ENCODE data around the gene FER. TPM values are rescaled to one million over a fixed set of nuclear protein-coding genes. Genes with fewer than 3 reads are reported as not detected.

The FER gene
- total and polyA plus RNA-seq, 2 of the 8 experiments (the other 6 are each of a cell fraction or from before 2014, with no cell fraction given), result 1.3 to 15.8 TPM

DNA sequence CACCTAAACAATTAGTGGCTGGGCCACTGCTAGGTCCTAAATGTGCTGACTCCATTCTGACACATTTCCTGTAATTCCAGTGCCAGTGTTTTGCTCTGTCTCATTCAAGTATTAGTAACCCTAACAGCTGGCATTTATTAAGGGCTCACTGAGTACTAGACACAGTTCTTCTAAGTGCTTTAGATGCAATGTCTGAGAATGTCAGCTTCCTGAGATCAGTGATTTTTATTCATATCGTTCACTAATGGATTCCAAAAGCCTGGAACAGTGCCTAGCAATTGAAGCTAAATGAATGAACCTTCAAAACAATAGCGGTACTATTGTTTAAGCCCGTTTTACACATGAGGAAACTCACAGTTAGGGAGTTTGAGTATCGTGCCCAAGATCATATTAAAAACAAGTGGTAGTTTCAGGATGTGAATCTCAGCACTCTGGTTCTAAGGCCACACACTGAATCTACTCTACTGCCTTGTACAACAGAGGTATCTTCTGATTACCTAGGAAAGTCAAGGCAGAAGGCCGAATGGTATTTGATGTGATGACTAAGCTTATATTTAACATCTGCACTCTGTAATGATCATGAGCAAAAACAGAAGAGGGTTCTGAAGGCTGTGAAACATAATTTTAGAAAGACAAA, 358.1 kb downstream of the FER start:
- H2BK5ac ChIP-seq (ENCODE audit: low read depth, low read length), result no peak overlapping the region
- H3K4me3 ChIP-seq (ENCODE audit: extremely low read depth in 1 of 4, insufficient read depth in 2 of 4, low read depth in 3 of 4, low read length in 4 of 4), result no peak overlapping the region
- no peak overlapping the region for H3K56ac ChIP-seq (replicated peaks; ENCODE audit: insufficient read length, low read depth, low read length)
- H3K4ac ChIP-seq (replicated peaks; ENCODE audit: insufficient read length, low read depth, low read length), result no peak overlapping the region
- H4K8ac ChIP-seq (ENCODE audit: extremely low read depth, insufficient read depth, low read length), result no peak overlapping the region
- H3K23me2 ChIP-seq (ENCODE audit: low read depth, low read length), result no peaks in the 10 kb centered on the region
- H2BK20ac ChIP-seq (ENCODE audit: low read length), result no peak overlapping the region
- H3K18ac ChIP-seq (ENCODE audit: extremely low read depth, low read length), result no peak overlapping the region
- no peak overlapping the region for H3K4me2 ChIP-seq (ENCODE audit: insufficient read depth in 1 of 2, low read depth in 2 of 2, low read length in 2 of 2)
- H2BK12ac ChIP-seq (ENCODE audit: low read depth, low read length), result no peak overlapping the region
- H3K14ac ChIP-seq (ENCODE audit: insufficient read length), result no peak overlapping the region
- H3K27ac ChIP-seq (ENCODE audit: low read depth, low read length), result no peak overlapping the region
- no peaks in the 10 kb centered on the region for H3K27me3 ChIP-seq (replicated peaks in 1 of 4; ENCODE audit: control insufficient read depth in 3 of 4, extremely low read depth in 1 of 4, insufficient read depth in 3 of 4, low read length in 3 of 4)
- POLR2A ChIA-PET (ENCODE audit: partially characterized antibody), result no interaction called here
- H2AK5ac ChIP-seq (ENCODE audit: low read depth, low read length), result no peak overlapping the region
- H3K79me2 ChIP-seq (ENCODE audit: control insufficient read depth in 1 of 2, insufficient read depth in 2 of 2, low read length in 2 of 2), result no peaks in the 10 kb centered on the region
- H3K4me1 ChIP-seq (replicated peaks in 1 of 4; ENCODE audit: control insufficient read depth in 3 of 4, insufficient read depth in 4 of 4, low read length in 3 of 4), result no peaks in the 10 kb centered on the region; a peak in 1 of 7 replicates
- no peak overlapping the region for H2AFZ ChIP-seq (ENCODE audit: low read length)
- TF ChIP-seq KDM5A (IDR thresholded peaks at IDR 0.05; ENCODE audit: low read length) (no peak), CEBPB (IDR thresholded peaks at IDR 0.05; ENCODE audit: low read depth, low read length) (no peak), NRF1 (IDR thresholded peaks at IDR 0.05; ENCODE audit: low read depth, low read length) (no peak), GTF2F1 (IDR thresholded peaks at IDR 0.05; ENCODE audit: borderline replicate concordance, low read depth, low read length) (no peak), SP1 (IDR thresholded peaks at IDR 0.05; ENCODE audit: low read depth, low read length) (no peak), BRCA1 (IDR thresholded peaks at IDR 0.05; ENCODE audit: low read depth, low read length) (no peak), FOSL1 (IDR thresholded peaks at IDR 0.05; ENCODE audit: insufficient read depth, low read depth, low read length) (no peak)
- TF ChIP-seq, protein P1, sequence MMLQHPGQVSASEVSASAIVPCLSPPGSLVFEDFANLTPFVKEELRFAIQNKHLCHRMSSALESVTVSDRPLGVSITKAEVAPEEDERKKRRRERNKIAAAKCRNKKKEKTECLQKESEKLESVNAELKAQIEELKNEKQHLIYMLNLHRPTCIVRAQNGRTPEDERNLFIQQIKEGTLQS (IDR thresholded peaks at IDR 0.05; ENCODE audit: insufficient read depth, low read depth, low read length), result no peak
- H3K23ac ChIP-seq (ENCODE audit: insufficient read length), result no peak overlapping the region
- H3K36me3 ChIP-seq (ENCODE audit: control insufficient read depth in 2 of 4, insufficient read depth in 4 of 4, low read length in 3 of 4), result no peaks in the 10 kb centered on the region
- no peak overlapping the region for H2BK15ac ChIP-seq (ENCODE audit: low read length)
- FAIRE-seq (no peak), DNase-seq (ENCODE audit: low read depth in 1 of 2, low spot score in 2 of 2) (no peak)
- no peak overlapping the region for H2BK120ac ChIP-seq (replicated peaks; ENCODE audit: low read depth, low read length)
- no peaks in the 10 kb centered on the region for H4K20me1 ChIP-seq (replicated peaks in 1 of 2; ENCODE audit: control insufficient read depth in 1 of 2, insufficient read depth in 2 of 2, low read length in 2 of 2)
- no peak overlapping the region for H3K9ac ChIP-seq (replicated peaks in 1 of 4; ENCODE audit: extremely low read depth in 1 of 4, low read depth in 3 of 4, low read length in 3 of 4)
- no peak overlapping the region for H4K91ac ChIP-seq (replicated peaks; ENCODE audit: insufficient read length, low read length)
- no peak overlapping the region for H4K5ac ChIP-seq (ENCODE audit: insufficient read length, low read depth, low read length)
- no peaks in the 10 kb centered on the region for H3K9me3 ChIP-seq (ENCODE audit: insufficient read depth in 2 of 2, low read depth in 1 of 2, low read length in 1 of 2)
- WGBS, 2 experiments (ENCODE audit: extremely low coverage in 1 of 2, insufficient coverage in 1 of 2, insufficient read length in 1 of 2, insufficient replicate concordance in 2 of 2, low coverage in 1 of 2, low lambda C conversion rate in 2 of 2, missing lambda C conversion rate in 1 of 2), result 76% methylated on average over 5 of the region's 5 CpGs; no CpG with 5 or more reads in 1 of the 2 experiments
- no peaks in the 10 kb centered on the region for H3K79me1 ChIP-seq (ENCODE audit: low read depth, low read length)
- CTCF ChIA-PET (ENCODE audit: partially characterized antibody), result interaction anchor here (0.7 kb wide), 2 partner anchors 265 to 713 kb away, joined by 3 to 4 read pairs; no protein-coding TSS in a partner anchor
